ENCODE measurements around the gene OLAH. TPM values are rescaled to one million over a fixed set of nuclear protein-coding genes. Genes with fewer than 3 reads are reported as not detected.
A peak's percentile ranks its signal among the peaks of the same experiment; 100 is the strongest.

OLAH gene
- total RNA-seq, 1 donor = not detected

DNA sequence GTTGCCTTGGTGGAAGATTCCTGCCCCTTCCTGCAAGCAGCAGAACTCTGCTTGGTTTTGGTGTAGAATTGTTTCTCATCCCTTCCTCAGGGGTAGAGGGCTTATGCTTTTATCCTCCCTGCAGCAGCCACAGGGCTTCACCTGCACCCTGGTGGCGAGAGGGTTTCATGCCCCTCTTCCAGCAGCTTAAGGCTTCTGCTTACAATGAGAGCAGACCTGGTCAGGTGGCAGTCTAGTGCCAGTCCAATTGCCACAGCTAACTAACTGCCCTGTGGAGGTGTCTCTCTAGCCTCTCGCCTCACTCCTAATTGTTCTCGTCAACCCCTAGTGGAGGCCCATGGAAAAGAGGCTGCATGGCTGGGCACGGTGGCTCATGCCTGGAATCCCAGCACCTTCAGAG lies 25.5 kb downstream of the OLAH start:
- no peak overlapping the region for H3K4me3 ChIP-seq (ENCODE audit: low read depth, low read length)
- TF ChIP-seq, protein P1, sequence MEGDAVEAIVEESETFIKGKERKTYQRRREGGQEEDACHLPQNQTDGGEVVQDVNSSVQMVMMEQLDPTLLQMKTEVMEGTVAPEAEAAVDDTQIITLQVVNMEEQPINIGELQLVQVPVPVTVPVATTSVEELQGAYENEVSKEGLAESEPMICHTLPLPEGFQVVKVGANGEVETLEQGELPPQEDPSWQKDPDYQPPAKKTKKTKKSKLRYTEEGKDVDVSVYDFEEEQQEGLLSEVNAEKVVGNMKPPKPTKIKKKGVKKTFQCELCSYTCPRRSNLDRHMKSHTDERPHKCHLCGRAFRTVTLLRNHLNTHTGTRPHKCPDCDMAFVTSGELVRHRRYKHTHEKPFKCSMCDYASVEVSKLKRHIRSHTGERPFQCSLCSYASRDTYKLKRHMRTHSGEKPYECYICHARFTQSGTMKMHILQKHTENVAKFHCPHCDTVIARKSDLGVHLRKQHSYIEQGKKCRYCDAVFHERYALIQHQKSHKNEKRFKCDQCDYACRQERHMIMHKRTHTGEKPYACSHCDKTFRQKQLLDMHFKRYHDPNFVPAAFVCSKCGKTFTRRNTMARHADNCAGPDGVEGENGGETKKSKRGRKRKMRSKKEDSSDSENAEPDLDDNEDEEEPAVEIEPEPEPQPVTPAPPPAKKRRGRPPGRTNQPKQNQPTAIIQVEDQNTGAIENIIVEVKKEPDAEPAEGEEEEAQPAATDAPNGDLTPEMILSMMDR (IDR thresholded peaks at IDR 0.05; ENCODE audit: insufficient read depth, low read depth, low read length) = peak; percentile 8

DNA sequence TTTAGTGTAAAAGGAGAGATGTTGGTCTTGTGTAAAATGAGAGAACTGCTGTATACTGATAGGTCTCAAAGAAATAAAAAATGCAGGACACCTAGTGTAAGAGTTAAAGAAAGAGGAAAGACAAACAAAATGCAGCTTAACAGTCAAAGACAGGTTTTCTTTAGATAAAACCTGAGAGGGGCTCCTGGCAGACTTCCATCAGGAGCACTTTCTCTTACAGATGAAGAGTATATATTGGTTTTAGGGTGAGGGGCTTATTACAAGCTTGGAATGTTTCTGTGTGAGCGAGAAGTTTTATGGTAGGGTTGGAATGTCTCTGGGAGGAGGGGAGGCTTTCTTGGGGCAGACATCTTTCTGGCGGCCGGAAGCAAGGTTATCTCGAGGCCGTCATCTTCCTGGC lies 28.6 kb downstream of the OLAH start:
- TF ChIP-seq, protein P1 (IDR thresholded peaks at IDR 0.05; ENCODE audit: insufficient read depth, low read depth, low read length) = no peak
- DNase-seq (ENCODE audit: low read depth) = no peak
- no peak overlapping the region for H3K4me3 ChIP-seq (ENCODE audit: low read depth, low read length)

More for the DNA sequence above, 25.5 kb downstream of the OLAH start:
- no peak for DNase-seq (ENCODE audit: low read depth)

DNA sequence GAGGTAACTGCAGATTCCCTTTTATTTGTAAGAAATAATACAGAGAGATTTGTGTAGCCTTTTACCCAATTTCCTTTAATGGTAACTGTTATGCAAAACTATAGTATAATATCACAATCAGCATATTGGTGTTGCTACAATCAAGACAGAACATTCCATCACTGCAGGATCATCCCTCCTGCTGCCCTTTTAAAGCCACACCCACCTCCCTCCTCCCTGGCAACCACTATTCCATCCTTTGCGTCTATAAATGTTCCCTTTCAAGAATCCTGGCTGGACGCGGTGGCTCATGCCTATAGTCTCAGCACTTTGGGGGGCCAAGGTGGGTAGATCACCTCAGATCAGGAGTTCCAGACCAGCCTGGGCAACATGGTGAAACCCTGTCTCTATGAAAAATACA lies 31.7 kb downstream of the OLAH start:
- no peak overlapping the region for H3K4me3 ChIP-seq (ENCODE audit: low read depth, low read length)
- TF ChIP-seq, protein P1 (IDR thresholded peaks at IDR 0.05; ENCODE audit: insufficient read depth, low read depth, low read length) = no peak
- DNase-seq (ENCODE audit: low read depth) = no peak

- peak overlapping the region; percentile 70 for H3K4me3 ChIP-seq (ENCODE audit: low read depth, low read length)
- TF ChIP-seq, protein P1 (IDR thresholded peaks at IDR 0.05; ENCODE audit: insufficient read depth, low read depth, low read length) = peak; percentile 2
- no peak for DNase-seq (ENCODE audit: low read depth)
Measured at GRCh38 chr10:15083674-15084501, 40.1 kb downstream of the OLAH start.

DNA sequence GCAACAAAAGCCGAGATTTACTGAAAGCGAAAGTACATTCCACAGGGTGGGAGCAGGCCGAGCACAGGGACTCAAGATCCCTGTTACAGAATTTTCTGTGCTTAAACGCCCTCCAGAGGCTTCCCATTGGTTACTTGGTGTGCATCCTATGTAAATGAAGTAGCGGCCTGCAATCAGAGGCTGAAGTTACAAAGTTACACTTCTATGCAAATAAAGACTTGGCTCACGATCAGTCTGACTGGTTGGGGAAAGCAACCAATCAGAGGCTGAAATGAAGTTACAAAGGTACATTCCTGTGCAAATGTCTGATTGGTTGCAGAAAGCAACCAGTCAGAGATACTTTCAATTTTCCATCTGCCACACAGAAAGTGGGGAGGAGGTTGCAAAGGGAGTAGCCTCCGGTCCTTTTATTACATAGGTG lies 40.8 kb downstream of the OLAH start:
- TF ChIP-seq, protein P1 (IDR thresholded peaks at IDR 0.05; ENCODE audit: insufficient read depth, low read depth, low read length) = peak; percentile 1

GRCh38 chr10:15088428-15089261 lies 44.9 kb downstream of the OLAH start, which contains the start of gene ACBD7:
TSS of gene ACBD7 (minus strand) at chr10:15088776. CDS start at chr10:15088728, 48 bp downstream.
- TF ChIP-seq, protein P1 (IDR thresholded peaks at IDR 0.05; ENCODE audit: insufficient read depth, low read depth, low read length) = peak; percentile 48
- DNase-seq (ENCODE audit: low read depth) = peak; percentile 74
- H3K4me3 ChIP-seq (ENCODE audit: low read depth, low read length) = peak within 1 kb of the TSS; percentile 67

More for the DNA sequence above, 40.8 kb downstream of the OLAH start:
- peak overlapping the region; percentile 70 for H3K4me3 ChIP-seq (ENCODE audit: low read depth, low read length)
- peak; percentile 97 for DNase-seq (ENCODE audit: low read depth)

All from fibroblast of villous mesenchyme (primary cell).